ENCODE results near the gene PCBD2. TPM values are rescaled to one million over a fixed set of nuclear protein-coding genes. Genes with fewer than 3 reads are reported as not detected.

The PCBD2 gene
- total RNA-seq, 1 donor from 2014 or later, result 4.6 TPM

DNA sequence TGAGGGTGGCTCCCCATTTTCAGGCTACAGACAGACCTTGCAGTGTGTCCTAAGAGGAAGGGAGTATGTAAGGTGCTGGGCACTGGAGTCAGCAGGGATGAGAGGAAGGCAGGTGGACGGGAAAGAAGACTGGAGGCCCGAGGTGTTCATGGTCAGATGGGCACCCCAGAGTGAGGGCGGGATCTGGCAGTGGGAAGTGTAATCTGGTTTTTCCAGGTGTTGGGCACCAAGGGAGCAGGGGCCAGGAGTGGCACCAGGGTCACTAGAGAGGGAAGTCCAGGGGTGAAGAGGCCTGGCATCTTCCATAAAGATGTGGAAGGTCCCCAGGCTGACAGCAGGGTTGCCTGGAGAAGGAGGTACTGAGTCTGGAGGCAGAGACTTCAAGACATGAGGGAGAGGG, 99.4 kb downstream of the PCBD2 start:
- DNase-seq (ENCODE audit: low read depth, low spot score), result no peak

DNA sequence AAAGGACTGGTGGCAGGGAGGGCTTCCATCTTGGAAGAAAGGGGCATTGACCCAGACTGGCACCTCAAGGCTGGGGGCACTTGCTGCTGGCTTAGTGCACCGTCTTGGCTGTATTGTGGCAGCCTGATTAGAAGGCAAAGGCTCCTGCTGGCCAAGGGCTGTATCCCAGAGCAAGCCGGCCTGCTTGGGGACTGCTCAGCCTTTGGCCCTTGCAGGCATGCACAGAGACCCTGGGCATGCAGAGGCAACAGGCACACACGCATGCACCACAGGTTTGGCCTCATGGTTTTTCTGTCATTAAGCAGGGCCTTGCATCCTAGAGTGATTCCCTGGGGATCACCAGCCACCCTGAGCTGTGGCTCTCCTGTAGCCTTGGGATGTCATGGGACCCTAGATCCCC, 100.1 kb downstream of the PCBD2 start:
- no peak for DNase-seq (ENCODE audit: low read depth, low spot score)

DNA sequence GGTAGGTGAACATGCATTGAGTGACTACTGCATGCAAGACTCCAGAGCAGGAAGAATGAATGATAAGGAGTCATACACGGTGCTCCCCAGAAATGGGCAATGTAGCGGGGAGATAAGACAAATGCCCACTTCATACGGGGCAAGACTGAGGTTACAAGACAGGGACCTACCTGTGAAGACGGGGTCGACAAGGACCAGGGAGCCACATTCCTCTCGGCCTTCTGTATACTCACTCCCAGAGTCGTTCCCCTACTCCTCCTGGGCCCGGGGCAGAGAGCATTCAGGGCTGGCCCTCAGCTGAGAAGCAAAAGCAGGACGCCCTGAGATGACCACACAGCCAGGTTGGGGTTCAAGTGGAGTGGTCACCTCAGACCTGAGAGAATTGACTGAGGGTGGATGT, 102.4 kb downstream of the PCBD2 start:
- no peak for DNase-seq (ENCODE audit: low read depth, low spot score)

DNA sequence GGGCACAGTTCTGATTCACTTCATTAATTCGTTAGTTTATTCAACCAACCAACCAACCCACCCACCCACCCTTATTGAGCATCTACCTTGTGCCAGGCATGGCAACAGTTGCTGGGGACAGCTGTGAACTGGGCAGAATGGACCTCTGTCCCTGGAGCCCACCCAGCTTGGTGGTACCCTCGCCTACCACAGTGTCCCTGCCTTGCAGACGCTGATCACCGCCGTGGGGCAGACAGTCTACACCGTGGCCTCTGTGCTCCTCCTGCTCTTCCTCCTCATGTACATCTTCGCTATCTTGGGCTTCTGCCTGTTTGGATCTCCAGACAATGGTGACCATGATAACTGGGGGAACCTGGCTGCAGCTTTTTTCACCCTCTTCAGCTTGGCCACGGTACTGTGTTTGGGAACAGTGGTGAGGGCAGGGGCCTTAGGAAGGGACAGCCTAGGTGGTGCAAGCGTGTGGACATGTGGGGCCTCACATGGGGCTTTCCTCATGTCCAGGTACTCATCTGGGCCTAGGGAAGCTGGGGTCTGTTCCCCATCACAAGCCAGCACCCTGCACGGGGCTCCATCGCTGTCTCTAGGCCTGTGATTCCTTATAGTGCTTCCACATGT, 102.9 kb downstream of the PCBD2 start:
- DNase-seq (ENCODE audit: low read depth, low spot score), result no peak

DNA sequence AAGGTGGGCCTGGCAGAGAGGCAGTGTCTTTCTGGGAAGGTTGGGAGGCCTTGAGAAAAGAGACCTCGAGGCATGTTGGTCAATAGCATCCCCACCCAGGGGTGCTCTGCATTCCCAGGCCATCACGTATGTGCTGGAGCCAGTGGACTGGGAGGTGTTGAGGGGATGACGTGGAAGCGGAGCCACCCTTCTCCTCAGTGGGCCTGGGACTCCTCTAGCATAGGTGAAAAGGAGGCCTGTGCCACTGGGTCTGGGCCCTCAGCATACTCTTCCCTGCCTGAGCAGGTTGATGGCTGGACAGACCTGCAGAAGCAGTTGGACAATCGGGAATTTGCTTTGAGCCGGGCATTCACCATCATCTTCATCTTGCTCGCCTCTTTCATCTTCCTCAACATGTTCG, 103.6 kb downstream of the PCBD2 start:
- DNase-seq (ENCODE audit: low read depth, low spot score), result no peak

DNA sequence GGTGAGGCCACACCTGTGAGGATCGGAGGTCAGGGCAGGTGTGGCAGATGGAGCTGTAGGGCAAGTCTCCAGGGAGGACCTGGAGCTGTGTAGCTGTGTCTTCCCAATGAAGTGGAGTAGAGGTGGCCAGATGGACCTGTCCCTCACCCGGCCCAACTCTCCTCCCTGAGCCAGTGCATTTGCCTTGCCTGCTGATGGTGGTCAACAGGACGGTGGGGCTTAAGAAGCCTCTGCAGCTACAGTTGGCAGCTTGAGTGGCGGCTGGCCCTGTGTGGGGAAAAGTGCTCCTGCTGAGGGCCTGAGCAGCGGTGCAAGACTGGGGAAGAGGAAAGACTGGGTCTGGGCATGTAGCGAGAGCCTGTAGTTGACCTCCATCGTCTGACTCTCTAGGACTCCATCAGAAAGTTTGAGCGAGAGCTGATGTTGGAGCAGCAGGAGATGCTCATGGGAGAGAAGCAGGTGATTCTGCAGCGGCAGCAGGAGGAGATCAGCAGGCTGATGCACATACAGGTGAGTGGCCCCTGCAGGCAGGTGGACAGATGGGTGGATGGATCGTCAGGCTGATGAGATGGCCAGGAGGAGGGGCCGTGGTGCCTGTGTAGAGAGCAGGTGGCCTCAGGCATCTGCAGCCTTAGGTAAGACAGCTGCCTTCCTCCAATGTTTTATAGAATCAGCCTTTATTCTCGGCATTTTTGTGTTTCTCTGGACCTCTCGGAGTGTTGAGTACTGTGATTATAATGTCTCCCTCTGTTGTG, 104.2 kb downstream of the PCBD2 start:
- no peak for DNase-seq (ENCODE audit: low read depth, low spot score)

DNA sequence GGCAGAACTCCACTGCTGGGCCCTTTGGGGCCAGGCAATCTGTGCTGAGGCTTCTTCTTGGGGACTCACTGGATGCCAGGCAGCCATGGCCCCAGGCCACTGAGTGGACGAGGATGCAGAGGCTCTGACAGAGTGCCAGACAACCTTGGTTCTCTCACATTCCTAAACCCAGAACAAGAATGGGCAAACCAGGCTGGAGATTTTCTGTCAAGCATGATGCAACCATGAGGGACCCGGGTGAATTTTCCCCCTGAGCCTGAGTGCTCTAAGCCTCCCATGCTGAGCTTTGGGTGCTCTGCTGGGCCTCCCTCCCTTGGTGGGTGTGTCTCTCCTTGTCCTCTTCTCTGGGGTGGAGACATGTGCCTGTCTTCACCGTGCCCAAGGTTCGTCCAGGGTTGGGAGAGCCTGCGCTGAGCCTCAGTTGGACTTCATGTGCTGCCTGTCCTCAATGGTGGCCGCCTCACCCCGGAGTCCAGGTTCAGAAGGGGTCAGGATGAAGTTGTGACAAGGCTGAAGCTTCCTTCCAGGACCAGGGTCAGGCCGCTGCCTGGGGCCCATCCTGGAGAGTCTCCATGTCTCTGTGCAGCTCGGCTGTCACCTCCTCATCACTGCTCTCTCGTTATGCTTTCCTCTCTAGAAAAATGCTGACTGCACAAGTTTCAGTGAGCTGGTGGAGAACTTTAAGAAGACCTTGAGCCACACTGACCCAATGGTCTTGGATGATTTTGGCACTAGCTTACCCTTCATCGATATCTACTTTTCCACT, 105.0 kb downstream of the PCBD2 start:
- DNase-seq (ENCODE audit: low read depth, low spot score), result no peak

DNA sequence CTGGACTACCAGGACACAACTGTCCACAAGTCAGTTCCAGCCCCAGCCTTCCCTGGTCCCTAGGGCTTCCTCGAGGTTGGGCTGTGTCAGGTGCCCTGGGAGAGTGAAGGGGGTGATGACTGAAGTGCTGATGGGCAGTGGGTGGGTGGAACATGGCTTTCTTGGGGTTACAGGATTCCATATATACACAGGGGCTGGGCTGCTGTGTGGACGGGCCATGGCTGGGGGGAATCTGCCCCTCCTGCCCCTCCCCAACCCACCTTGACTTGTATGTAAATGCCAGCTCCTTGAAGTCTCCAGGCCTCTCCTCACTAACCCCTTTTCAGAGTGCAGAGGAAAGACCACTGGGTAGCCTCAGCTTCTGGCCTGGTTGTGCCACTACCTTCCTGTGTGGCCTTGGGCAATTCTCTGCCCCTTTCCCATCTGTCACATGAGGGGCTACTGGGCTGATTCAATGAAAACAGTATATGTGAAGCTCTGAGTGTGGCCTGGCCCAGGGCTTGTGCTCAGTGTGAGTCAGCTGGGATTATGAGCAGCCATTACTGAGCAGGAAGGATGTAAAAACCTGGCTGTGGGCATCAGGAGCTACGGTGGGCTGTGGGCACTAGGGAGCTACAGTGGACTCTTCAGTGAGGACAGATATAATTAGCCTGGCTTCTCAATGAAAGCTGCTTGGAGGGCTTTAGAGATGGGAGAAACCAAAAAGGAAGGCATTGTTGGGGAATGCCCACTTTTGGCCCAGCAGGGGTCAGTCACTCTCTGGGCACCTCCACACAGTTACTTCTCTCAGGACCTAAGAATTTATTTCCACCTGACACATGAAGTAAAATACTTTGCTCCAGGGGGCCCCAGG, 105.8 kb downstream of the PCBD2 start:
- DNase-seq (ENCODE audit: low read depth, low spot score), result no peak

DNA sequence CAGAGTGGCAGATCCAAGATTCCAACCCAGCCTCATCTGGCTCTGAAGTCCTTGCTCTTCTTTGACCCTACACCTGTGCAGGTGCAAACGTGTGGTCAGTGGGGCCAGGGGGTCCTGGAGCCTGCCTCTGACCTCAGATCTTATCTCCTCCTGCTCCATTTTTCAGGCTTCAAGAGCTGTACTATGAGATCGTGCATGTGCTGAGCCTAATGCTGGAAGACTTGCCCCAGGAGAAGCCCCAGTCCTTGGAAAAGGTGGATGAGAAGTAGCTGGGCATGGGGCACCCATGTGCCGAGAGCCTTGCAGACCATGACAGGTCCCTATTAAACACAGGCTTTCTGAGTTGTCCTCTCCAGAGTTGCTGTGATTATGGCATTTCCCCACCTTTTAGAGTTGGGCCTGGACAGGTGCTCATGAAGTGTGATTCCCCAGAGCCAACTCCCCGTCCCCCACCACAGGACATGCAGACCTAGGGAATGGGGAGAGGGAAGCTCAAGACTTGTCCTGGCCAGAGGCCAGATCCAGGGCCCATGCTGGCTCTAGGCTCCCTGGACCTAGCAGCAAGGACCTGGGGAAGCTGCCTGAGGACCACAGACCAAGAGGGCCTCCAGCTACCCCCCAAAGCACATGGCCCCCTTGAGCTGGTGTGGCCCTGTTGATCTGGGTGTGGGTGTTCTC, 106.6 kb downstream of the PCBD2 start:
- no peak for DNase-seq (ENCODE audit: low read depth, low spot score)

DNA sequence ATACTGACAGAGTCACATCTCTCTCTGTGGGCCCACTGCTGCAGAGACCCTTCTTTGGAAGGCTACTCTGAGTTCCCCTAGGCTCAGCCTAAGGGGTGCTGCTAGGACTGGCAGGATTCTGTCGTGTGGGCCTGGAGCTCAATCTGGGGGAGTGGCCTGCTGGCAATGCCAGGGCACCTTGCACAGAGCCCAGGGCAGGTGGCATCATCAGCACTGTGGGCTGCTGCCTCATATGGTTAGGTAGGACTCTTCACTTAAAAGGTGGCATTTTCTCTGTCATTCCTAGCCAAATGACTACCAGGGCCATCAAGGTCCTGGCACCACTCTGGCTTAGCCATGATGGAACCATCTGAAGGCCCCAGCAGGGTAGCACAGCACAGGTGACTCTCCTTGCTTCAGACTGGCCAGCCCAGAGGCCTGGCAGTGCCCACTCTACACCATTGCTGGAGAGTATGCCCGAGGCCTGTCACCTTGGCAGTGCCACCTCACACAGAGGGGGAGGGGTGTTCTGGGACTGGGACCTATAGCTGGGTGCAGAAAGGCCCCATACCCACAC, 107.2 kb downstream of the PCBD2 start:
- DNase-seq (ENCODE audit: low read depth, low spot score), result no peak

Other genes with a start within 250 kb of the PCBD2 start
- gene CAMLG, start 166.6 kb upstream of the PCBD2 start, total RNA-seq, result 39.0 and 51.4 TPM in 2 replicates
- gene DDX46, start 146.4 kb upstream of the PCBD2 start, total RNA-seq, result 22.2 and 27.0 TPM in 2 replicates
- gene C5orf24, start 59.2 kb upstream of the PCBD2 start, total RNA-seq, result 55.1 and 59.4 TPM in 2 replicates
- gene TXNDC15, start 30.8 kb upstream of the PCBD2 start, total RNA-seq, result 74.9 and 103 TPM in 2 replicates
- 0.07 TPM in 1 of 2 replicates, not detected in the other for gene CATSPER3, start 62.8 kb downstream of the PCBD2 start, total RNA-seq
- gene PITX1, start 129.1 kb downstream of the PCBD2 start, total RNA-seq, result 0.04 and 0.26 TPM in 2 replicates